ENCODE data around the gene ANKRD9. TPM values are rescaled to one million over a fixed set of nuclear protein-coding genes. Genes with fewer than 3 reads are reported as not detected.
A peak's percentile ranks its signal among the peaks of the same experiment; 100 is the strongest.

The ANKRD9 gene
- total and polyA plus RNA-seq, 2 donors (not counting 1 experiment from before 2014, with no cell fraction given): 2.7 to 22.0 TPM

DNA sequence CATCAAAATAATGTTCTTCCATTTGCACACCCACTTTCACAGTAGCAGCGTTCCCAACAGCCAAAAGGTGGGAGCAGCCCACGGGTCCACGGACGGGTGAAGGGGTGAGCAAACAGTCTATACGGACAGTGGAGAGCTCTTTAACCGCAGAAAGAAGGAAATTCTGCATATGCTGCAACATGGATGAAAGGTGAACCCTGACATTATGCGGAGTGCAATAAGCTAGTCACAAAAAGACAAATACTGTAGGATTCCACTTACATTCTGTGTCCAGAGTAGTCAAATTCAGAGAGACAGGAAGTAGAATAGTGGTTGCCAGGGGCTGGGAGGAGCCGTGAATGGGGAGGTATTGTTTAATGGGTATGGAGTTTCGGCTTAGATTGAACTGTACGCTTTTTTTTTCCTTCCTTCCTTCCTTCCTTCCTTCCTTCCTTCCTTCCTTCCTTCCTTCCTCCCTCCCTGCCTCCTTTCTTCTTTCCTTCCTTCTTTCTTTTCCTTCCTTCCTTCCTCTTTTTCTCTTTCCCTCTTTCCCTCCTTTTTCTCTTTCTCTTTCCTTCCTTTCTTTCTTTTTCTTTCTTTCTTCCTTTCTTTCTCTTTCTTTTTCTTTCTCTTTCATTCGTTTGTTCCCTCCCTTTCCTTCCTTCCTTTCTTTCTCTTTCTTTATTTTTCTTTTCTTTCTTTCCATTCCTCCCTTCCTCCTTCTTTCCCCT lies 15.8 kb upstream of the ANKRD9 start:
- Histone ChIP-seq H4K20me1 (ENCODE audit: control insufficient read depth, extremely low read depth, insufficient read depth, low read length) (no peaks in the 10 kb centered on the region), H3K36me3 (ENCODE audit: control insufficient read depth, insufficient read depth, low read length) (no peaks in the 10 kb centered on the region), H3K4me3 (replicated peaks in 1 of 4; ENCODE audit: control extremely low read depth in 1 of 4, insufficient read depth in 1 of 4, low read depth in 3 of 4, low read length in 4 of 4) (peak overlapping the region; percentile 57 to 83 (median 70)), H3K9me3 (ENCODE audit: control insufficient read depth, insufficient read depth, low read depth, low read length) (no peaks in the 10 kb centered on the region), H3K27ac (ENCODE audit: insufficient read depth, low read length) (peak overlapping the region; percentile 42), H3K9ac (ENCODE audit: insufficient read depth, low read length) (peak overlapping the region; percentile 0), H3K27me3 (ENCODE audit: control insufficient read depth, insufficient read depth, low read length) (no peaks in the 10 kb centered on the region), H3K79me2 (ENCODE audit: control insufficient read depth, insufficient read depth, low read length) (no peaks in the 10 kb centered on the region), H2AFZ (ENCODE audit: low read length) (peak overlapping the region; percentile 93), H3K4me1 (ENCODE audit: control insufficient read depth, extremely low read depth, insufficient read depth, low read length) (peaks cover 10% of the 10 kb centered on the region), H3K4me2 (ENCODE audit: extremely low read depth, insufficient read depth, low read length) (peak overlapping the region; percentile 99)
- TF ChIP-seq EZH2 (IDR thresholded peaks at IDR 0.05; ENCODE audit: low read length, missing control alignments): no peak
- TF ChIP-seq, protein P1, sequence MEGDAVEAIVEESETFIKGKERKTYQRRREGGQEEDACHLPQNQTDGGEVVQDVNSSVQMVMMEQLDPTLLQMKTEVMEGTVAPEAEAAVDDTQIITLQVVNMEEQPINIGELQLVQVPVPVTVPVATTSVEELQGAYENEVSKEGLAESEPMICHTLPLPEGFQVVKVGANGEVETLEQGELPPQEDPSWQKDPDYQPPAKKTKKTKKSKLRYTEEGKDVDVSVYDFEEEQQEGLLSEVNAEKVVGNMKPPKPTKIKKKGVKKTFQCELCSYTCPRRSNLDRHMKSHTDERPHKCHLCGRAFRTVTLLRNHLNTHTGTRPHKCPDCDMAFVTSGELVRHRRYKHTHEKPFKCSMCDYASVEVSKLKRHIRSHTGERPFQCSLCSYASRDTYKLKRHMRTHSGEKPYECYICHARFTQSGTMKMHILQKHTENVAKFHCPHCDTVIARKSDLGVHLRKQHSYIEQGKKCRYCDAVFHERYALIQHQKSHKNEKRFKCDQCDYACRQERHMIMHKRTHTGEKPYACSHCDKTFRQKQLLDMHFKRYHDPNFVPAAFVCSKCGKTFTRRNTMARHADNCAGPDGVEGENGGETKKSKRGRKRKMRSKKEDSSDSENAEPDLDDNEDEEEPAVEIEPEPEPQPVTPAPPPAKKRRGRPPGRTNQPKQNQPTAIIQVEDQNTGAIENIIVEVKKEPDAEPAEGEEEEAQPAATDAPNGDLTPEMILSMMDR (conservative IDR thresholded peaks at IDR 0.05 in 1 of 2, IDR thresholded peaks at IDR 0.05 in 1 of 2; ENCODE audit: low read depth in 1 of 2, low read length in 2 of 2): no peak
- peak; percentile 67 to 76 for DNase-seq (ENCODE audit: low read depth in 2 of 2)

DNA sequence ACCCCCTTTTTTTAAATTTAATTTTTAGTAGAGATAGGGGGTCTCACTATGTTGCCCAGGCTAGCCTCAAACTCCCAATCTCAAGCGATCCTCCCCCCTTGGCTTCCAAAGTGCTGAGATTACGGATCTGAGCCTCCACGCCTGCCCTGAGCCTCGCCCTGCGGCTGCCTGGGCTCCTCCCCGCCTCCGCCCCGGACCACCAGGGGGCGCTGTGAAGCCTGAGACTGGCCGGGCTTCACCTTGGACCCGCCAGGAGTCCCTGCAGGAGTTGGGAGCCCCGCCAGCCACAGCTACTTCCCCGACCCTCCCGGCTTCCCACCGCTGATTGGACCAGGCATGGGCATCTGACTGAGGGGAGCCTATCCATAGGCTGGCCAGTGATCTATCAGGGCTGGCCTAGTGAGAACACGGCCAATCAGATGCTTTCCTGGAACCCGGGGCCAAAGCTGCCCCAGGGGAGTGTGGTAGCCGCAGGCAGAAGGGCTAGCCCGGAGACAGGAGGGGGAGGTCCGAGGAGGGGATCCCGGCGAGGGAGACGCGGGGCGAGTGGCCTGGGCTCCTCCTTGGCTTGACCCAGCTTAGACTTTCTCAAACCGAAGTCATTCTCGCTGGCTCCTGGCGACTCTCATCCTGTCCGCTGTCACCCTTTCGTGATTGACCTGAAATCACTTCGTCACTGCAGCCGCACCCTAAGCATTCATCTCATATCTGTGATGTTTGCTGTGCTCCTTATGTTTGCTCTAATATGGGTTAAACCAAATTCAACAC lies 15.1 kb upstream of the ANKRD9 start:
- TF ChIP-seq, protein P1 (conservative IDR thresholded peaks at IDR 0.05 in 1 of 2, IDR thresholded peaks at IDR 0.05 in 1 of 2; ENCODE audit: low read depth in 1 of 2, low read length in 2 of 2): peak; percentile 88
- no peak for TF ChIP-seq EZH2 (IDR thresholded peaks at IDR 0.05; ENCODE audit: low read length, missing control alignments)
- no peaks in the 10 kb centered on the region for H3K36me3 ChIP-seq (ENCODE audit: control insufficient read depth, insufficient read depth, low read length)
- H2AFZ ChIP-seq (ENCODE audit: low read length): peak overlapping the region; percentile 93
- H3K27ac ChIP-seq (ENCODE audit: insufficient read depth, low read length): peak overlapping the region; percentile 42
- H3K4me2 ChIP-seq (ENCODE audit: extremely low read depth, insufficient read depth, low read length): peak overlapping the region; percentile 99
- H4K20me1 ChIP-seq (ENCODE audit: control insufficient read depth, extremely low read depth, insufficient read depth, low read length): no peaks in the 10 kb centered on the region
- peak overlapping the region; percentile 64 for H3K9ac ChIP-seq (ENCODE audit: insufficient read depth, low read length)
- peak overlapping the region; percentile 57 to 83 (median 70) for H3K4me3 ChIP-seq (replicated peaks in 1 of 4; ENCODE audit: control extremely low read depth in 1 of 4, insufficient read depth in 1 of 4, low read depth in 3 of 4, low read length in 4 of 4)
- no peaks in the 10 kb centered on the region for H3K79me2 ChIP-seq (ENCODE audit: control insufficient read depth, insufficient read depth, low read length)
- H3K27me3 ChIP-seq (ENCODE audit: control insufficient read depth, insufficient read depth, low read length): no peaks in the 10 kb centered on the region
- DNase-seq (ENCODE audit: low read depth in 2 of 2): peak; percentile 98
- H3K9me3 ChIP-seq (ENCODE audit: control insufficient read depth, insufficient read depth, low read depth, low read length): no peaks in the 10 kb centered on the region
- H3K4me1 ChIP-seq (ENCODE audit: control insufficient read depth, extremely low read depth, insufficient read depth, low read length): peaks cover 10% of the 10 kb centered on the region

Data from fibroblast of lung (primary cell).